GM23338 (cell line): ENCODE measurements around the gene STK33. TPM values are rescaled to one million over a fixed set of nuclear protein-coding genes. Genes with fewer than 3 reads are reported as not detected.

ENCODE experiments used
- ATAC-seq: fragments of 200-7000 bp; cut with Tn5 transposase; 3 replicates; pipeline ENCODE4 v1.9.1; 2020
- DNase-seq: peaks from one replicate; pipeline ENCODE4 v3.0.0-alpha.2; 2015; ENCODE audit warnings: low spot score
- H2AFZ ChIP-seq: fragments of 200-600 bp; sonication (generic); 2 replicates; pipeline ENCODE4 v1.8.0; 2016; ENCODE audit warnings: antibody characterized with exemption, mild to moderate bottlenecking, moderate library complexity
- H3F3A ChIP-seq: fragments of 200-600 bp; sonication (generic); replicated peaks from 2 replicates; pipeline ENCODE4 v1.8.0; 2017; ENCODE audit warnings: antibody characterized with exemption, mixed run types, low read depth
- H3K27ac ChIP-seq: fragments of 200-600 bp; sonication (generic); 2 replicates; pipeline ENCODE4 v1.6.1; 2016; ENCODE audit warnings: low read depth
- H3K27me3 ChIP-seq: fragments of 200-600 bp; sonication (generic); 2 replicates; pipeline ENCODE4 v1.8.0; 2016; ENCODE audit warnings: mild to moderate bottlenecking, mixed run types, moderate library complexity; ENCODE audit not compliant: insufficient read depth
- H3K36me3 ChIP-seq: fragments of 200-600 bp; sonication (generic); 2 replicates; pipeline ENCODE4 v1.8.0; 2016; ENCODE audit warnings: mild to moderate bottlenecking; ENCODE audit not compliant: insufficient read depth
- H3K4me1 ChIP-seq: fragments of 200-600 bp; sonication (generic); 2 replicates; pipeline ENCODE4 v1.8.0; 2016; ENCODE audit warnings: mild to moderate bottlenecking, moderate library complexity; ENCODE audit not compliant: insufficient read depth
- H3K4me2 ChIP-seq: fragments of 200-600 bp; sonication (generic); 2 replicates; pipeline ENCODE4 v1.7.1; 2017; ENCODE audit warnings: mixed run types
- H3K4me3 ChIP-seq: fragments of 200-600 bp; sonication (generic); 2 replicates; pipeline ENCODE4 v1.6.1; 2016; ENCODE audit warnings: mixed run types
- H3K79me2 ChIP-seq: fragments of 200-600 bp; sonication (generic); replicated peaks from 2 replicates; pipeline ENCODE4 v1.8.0; 2017; ENCODE audit warnings: mild to moderate bottlenecking; ENCODE audit not compliant: insufficient read depth
- H3K9me2 ChIP-seq: fragments of 200-600 bp; sonication (generic); 2 replicates; pipeline ENCODE4 v1.8.0; 2017; ENCODE audit not compliant: insufficient read depth
- H4K20me1 ChIP-seq: fragments of 200-600 bp; sonication (generic); replicated peaks from 2 replicates; pipeline ENCODE4 v1.8.0; 2017; ENCODE audit warnings: mild to moderate bottlenecking; ENCODE audit not compliant: insufficient read depth
- H3K27ac Mint-ChIP-seq: 2 replicates; pipeline ENCODE4 v1.8.0; 2020; ENCODE audit warnings: inconsistent platforms, mild to moderate bottlenecking, moderate library complexity, mixed read lengths
- H3K27me3 Mint-ChIP-seq: 3 replicates; pipeline ENCODE4 v1.8.0; 2022; ENCODE audit warnings: low read depth, mild to moderate bottlenecking, moderate library complexity, mixed read lengths, inconsistent platforms; ENCODE audit not compliant: insufficient read depth, poor library complexity
- H3K36me3 Mint-ChIP-seq: 3 replicates; pipeline ENCODE4 v1.8.0; 2021; ENCODE audit warnings: low read depth, mild to moderate bottlenecking, inconsistent platforms, moderate library complexity, mixed read lengths
- H3K4me1 Mint-ChIP-seq: 3 replicates; pipeline ENCODE4 v1.8.0; 2020; ENCODE audit warnings: mild to moderate bottlenecking, inconsistent platforms, mixed read lengths
- H3K4me3 Mint-ChIP-seq: 3 replicates; pipeline ENCODE4 v1.8.0; 2021; ENCODE audit warnings: moderate library complexity, mild to moderate bottlenecking, inconsistent platforms, mixed read lengths
- H3K9me3 Mint-ChIP-seq: 3 replicates; pipeline ENCODE4 v1.8.0; 2020; ENCODE audit warnings: moderate library complexity, mild to moderate bottlenecking, inconsistent platforms, mixed read lengths
- EZH2 ChIP-seq: fragments of 200-600 bp; sonication (generic); IDR thresholded peaks from one replicate; pipeline ENCODE4 v1.8.0; 2017; ENCODE audit warnings: antibody characterized with exemption, mild to moderate bottlenecking, low read depth; ENCODE audit not compliant: unreplicated experiment
- EZH2phosphoT487 ChIP-seq: fragments of 200-600 bp; sonication (generic); IDR thresholded peaks from one replicate; pipeline ENCODE4 v1.8.1; 2018; ENCODE audit warnings: antibody characterized with exemption; ENCODE audit not compliant: unreplicated experiment
- JUNB ChIP-seq: IDR thresholded peaks from one replicate; pipeline ENCODE4 v1.6.1; 2016; ENCODE audit warnings: antibody characterized with exemption; ENCODE audit not compliant: unreplicated experiment
- POLR2AphosphoS5 ChIP-seq: IDR thresholded peaks from 2 replicates; pipeline ENCODE4 v1.6.1; 2016; ENCODE audit warnings: antibody characterized with exemption, low read depth
- ZNF114 ChIP-seq: fragments of 250-450 bp; sonication (Bioruptor Pico); IDR thresholded peaks from 2 replicates; pipeline ENCODE4 v1.5.0; 2020; ENCODE audit warnings: mild to moderate bottlenecking, moderate library complexity
- ZNF331 ChIP-seq: fragments of 250-450 bp; sonication (Bioruptor Pico); IDR thresholded peaks from 2 replicates; pipeline ENCODE4 v1.5.0; 2020; ENCODE audit warnings: low read depth, mild to moderate bottlenecking, moderate library complexity
- polyA plus RNA-seq: library from polyadenylated mRNA; unstranded; fragments of >200 nt; fragmentation: Nextera tagmentation; extraction: Ambion mirVana; gene quantifications from 2 replicates; pipeline ENCODE4 v1.2.1, GENCODE V29; 2016
- total RNA-seq: library from RNA; depleted of rRNA; stranded (reverse); fragments of >200 nt; shearing (Covaris generic); gene quantifications from 2 replicates; pipeline ENCODE4 v1.2.3, GENCODE V29; 2014
- TF ChIP-seq, protein P1 (sequence below): IDR thresholded peaks from 2 replicates; pipeline ENCODE4 v1.6.1; 2016; ENCODE audit warnings: antibody characterized with exemption
- TF ChIP-seq, protein P2 (sequence below): IDR thresholded peaks from one replicate; pipeline ENCODE4 v1.6.1; 2018; ENCODE audit warnings: antibody characterized with exemption; ENCODE audit not compliant: unreplicated experiment

The STK33 gene
- total and polyA plus RNA-seq, 2 experiments from 2014 or later, result 17.2 to 18.2 TPM

DNA sequence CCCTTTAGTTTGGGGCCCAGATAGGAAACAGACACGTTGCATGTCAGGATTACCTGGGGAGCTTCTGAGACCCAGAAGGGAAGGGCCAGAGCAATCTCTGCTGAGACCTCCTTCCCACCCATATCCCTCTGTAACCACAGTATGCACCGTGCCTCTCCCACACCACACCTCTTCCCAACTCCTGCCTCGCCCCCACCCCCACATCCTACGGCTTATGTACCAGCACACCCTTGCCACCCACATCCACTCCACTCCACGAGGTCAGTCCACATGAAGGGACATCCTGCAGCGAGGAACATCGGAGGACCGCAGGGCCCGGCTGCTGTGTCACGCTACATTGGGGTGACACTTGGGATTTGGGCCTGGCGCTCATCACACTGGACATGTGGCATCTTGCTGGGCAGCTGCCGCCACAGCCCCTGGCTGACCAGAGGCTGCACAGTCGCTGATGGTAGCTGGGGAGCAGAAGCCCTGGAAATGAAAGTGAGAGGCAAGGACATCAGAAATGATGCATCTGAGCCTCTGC, 212.1 kb downstream of the STK33 start (continued):
- TF ChIP-seq, protein P1, sequence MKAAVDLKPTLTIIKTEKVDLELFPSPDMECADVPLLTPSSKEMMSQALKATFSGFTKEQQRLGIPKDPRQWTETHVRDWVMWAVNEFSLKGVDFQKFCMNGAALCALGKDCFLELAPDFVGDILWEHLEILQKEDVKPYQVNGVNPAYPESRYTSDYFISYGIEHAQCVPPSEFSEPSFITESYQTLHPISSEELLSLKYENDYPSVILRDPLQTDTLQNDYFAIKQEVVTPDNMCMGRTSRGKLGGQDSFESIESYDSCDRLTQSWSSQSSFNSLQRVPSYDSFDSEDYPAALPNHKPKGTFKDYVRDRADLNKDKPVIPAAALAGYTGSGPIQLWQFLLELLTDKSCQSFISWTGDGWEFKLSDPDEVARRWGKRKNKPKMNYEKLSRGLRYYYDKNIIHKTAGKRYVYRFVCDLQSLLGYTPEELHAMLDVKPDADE, result no peak
- TF ChIP-seq, protein P2, sequence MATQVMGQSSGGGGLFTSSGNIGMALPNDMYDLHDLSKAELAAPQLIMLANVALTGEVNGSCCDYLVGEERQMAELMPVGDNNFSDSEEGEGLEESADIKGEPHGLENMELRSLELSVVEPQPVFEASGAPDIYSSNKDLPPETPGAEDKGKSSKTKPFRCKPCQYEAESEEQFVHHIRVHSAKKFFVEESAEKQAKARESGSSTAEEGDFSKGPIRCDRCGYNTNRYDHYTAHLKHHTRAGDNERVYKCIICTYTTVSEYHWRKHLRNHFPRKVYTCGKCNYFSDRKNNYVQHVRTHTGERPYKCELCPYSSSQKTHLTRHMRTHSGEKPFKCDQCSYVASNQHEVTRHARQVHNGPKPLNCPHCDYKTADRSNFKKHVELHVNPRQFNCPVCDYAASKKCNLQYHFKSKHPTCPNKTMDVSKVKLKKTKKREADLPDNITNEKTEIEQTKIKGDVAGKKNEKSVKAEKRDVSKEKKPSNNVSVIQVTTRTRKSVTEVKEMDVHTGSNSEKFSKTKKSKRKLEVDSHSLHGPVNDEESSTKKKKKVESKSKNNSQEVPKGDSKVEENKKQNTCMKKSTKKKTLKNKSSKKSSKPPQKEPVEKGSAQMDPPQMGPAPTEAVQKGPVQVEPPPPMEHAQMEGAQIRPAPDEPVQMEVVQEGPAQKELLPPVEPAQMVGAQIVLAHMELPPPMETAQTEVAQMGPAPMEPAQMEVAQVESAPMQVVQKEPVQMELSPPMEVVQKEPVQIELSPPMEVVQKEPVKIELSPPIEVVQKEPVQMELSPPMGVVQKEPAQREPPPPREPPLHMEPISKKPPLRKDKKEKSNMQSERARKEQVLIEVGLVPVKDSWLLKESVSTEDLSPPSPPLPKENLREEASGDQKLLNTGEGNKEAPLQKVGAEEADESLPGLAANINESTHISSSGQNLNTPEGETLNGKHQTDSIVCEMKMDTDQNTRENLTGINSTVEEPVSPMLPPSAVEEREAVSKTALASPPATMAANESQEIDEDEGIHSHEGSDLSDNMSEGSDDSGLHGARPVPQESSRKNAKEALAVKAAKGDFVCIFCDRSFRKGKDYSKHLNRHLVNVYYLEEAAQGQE, result no peak
- TF ChIP-seq ZNF331 (CRISPR knock-in tag) (no peak), EZH2phosphoT487 (no peak)

DNA sequence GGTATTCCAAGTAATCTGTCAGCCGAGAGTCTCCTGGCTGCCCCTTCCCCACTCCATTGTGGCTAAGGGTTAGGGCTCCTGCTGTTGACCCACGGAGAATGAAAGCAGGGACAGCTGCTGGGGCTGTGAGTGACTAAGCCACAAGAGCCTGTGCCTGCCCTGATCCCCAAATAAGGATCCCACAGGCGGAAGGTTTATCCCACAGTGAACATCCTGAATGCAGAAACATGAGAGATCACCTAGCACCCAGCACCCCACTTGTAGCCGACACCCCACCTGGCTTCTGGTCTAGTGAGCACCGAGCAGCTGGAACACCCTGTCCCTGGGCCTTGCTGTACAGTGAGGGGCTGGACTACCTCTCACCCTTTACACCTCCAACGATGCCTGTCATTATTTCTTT, 212.7 kb downstream of the STK33 start:
- Histone ChIP-seq H3K9me2 (no peaks in the 10 kb centered on the region), H3K36me3 (no peaks in the 10 kb centered on the region), H3K27ac (no peak overlapping the region), H3K4me1 (peaks cover 1% of the 10 kb centered on the region; the same call in 1 of the 2 replicates), H3K27me3 (no peaks in the 10 kb centered on the region), H3K79me2 (no peaks in the 10 kb centered on the region), H3K4me3 (no peak overlapping the region), H3F3A (no peaks in the 10 kb centered on the region), H4K20me1 (no peaks in the 10 kb centered on the region; the same call in 1 of the 2 replicates), H3K4me2 (no peak overlapping the region), H2AFZ (no peak overlapping the region)
- ATAC-seq (no peak), DNase-seq (no peak)
- no peaks in the 10 kb centered on the region; the same call in 2 of the 3 replicates for H3K36me3 Mint-ChIP-seq
- peaks cover 7% of the 10 kb centered on the region for H3K4me1 Mint-ChIP-seq
- no peaks in the 10 kb centered on the region for H3K27me3 Mint-ChIP-seq
- H3K9me3 Mint-ChIP-seq, result no peaks in the 10 kb centered on the region
- H3K27ac Mint-ChIP-seq, result no peak overlapping the region
- no peak for TF ChIP-seq JUNB
- no peak for TF ChIP-seq ZNF114 (CRISPR knock-in tag)
- TF ChIP-seq EZH2, result no peak
- TF ChIP-seq POLR2AphosphoS5, result no peak
- TF ChIP-seq, protein P2, result no peak
- no peak for TF ChIP-seq ZNF331 (CRISPR knock-in tag)
- no peak for TF ChIP-seq EZH2phosphoT487
- no peak overlapping the region for H3K4me3 Mint-ChIP-seq
